CD4-positive, CD25-positive, alpha-beta regulatory T cell (primary cell): Measurements from ENCODE around the gene PLCB1. TPM values are rescaled to one million over a fixed set of nuclear protein-coding genes. Genes with fewer than 3 reads are reported as not detected.
"Not testable (repeated sequence)": the region's sequence is repeated elsewhere in the genome, so short reads cannot be mapped to it uniquely, and the experiment has no call there.

ENCODE experiments used
- ATAC-seq, 2 donors: fragments of 150-1000 bp; cut with Tn5 transposase; one replicate each; pipeline ENCODE4 v1.10.0; 2021; ENCODE audit warnings: low read depth in 2 of 2, moderate number of reproducible peaks in 2 of 2, moderate library complexity in 1 of 2
- DNase-seq, 3 donors: peaks; one replicate each; pipeline versions ENCODE4 v3.0.0 to v3.0.0-alpha.2; 2012 to 2022; ENCODE audit warnings: mixed read lengths in 1 of 3
- H3K27ac ChIP-seq: one replicate; pipeline ENCODE4 v1.7.0; 2013; ENCODE audit warnings: mild to moderate bottlenecking, low read length; ENCODE audit not compliant: insufficient read depth, poor library complexity, severe bottlenecking
- H3K27me3 ChIP-seq: one replicate; pipeline ENCODE4 v1.7.0; 2013; ENCODE audit warnings: low read length; ENCODE audit not compliant: control insufficient read depth, insufficient read depth
- H3K36me3 ChIP-seq: one replicate; pipeline ENCODE4 v1.7.0; 2013; ENCODE audit warnings: mild to moderate bottlenecking, low read length, moderate library complexity; ENCODE audit not compliant: control insufficient read depth, insufficient read depth
- H3K4me1 ChIP-seq: 2 replicates; pipeline ENCODE4 v1.7.0; 2013; ENCODE audit warnings: mild to moderate bottlenecking, low read length; ENCODE audit not compliant: insufficient read depth, control insufficient read depth, poor library complexity, severe bottlenecking
- H3K4me3 ChIP-seq: one replicate; pipeline ENCODE4 v1.7.0; 2013; ENCODE audit warnings: low read depth, mild to moderate bottlenecking, low read length, moderate library complexity
- H3K9me3 ChIP-seq, 2 experiments: 1 replicate in 1 of 2; 2 replicates in 1 of 2; pipeline ENCODE4 v1.7.0; 2013; ENCODE audit warnings: low read length in 2 of 2, mild to moderate bottlenecking in 1 of 2, moderate library complexity in 1 of 2; ENCODE audit not compliant: control insufficient read depth in 2 of 2
- H3K27ac Mint-ChIP-seq, 3 donors: one replicate each; pipeline ENCODE4 v1.8.0; 2020 to 2022; ENCODE audit warnings: mild to moderate bottlenecking in 3 of 3, mixed read lengths in 3 of 3, moderate library complexity in 2 of 3
- H3K27me3 Mint-ChIP-seq: one replicate; pipeline ENCODE4 v1.8.0; 2022; ENCODE audit warnings: mild to moderate bottlenecking, mixed read lengths
- H3K36me3 Mint-ChIP-seq: one replicate; pipeline ENCODE4 v1.8.0; 2020; ENCODE audit warnings: mixed read lengths
- H3K4me1 Mint-ChIP-seq, 4 donors: one replicate each; pipeline ENCODE4 v1.8.0; 2020 to 2022; ENCODE audit warnings: mixed read lengths in 4 of 4, mild to moderate bottlenecking in 1 of 4
- H3K4me3 Mint-ChIP-seq, 4 donors: one replicate each; pipeline ENCODE4 v1.8.0; 2020 to 2022; ENCODE audit warnings: mild to moderate bottlenecking in 4 of 4, mixed read lengths in 4 of 4, moderate library complexity in 3 of 4
- H3K9me3 Mint-ChIP-seq, 7 donors: one replicate each; pipeline ENCODE4 v1.8.0; 2020 to 2022; ENCODE audit warnings: mixed read lengths in 7 of 7, mild to moderate bottlenecking in 3 of 7, moderate library complexity in 2 of 7
- polyA plus RNA-seq, 4 donors: library from polyadenylated mRNA; unstranded; fragments of 300-500 nt; fragmentation: Illumina TruSeq; gene quantifications; one replicate each; pipeline ENCODE4 v1.2.3, GENCODE V29; 2021
- total RNA-seq: library from RNA; stranded (reverse); gene quantifications from one replicate; pipeline ENCODE4 v1.2.3, GENCODE V29; 2022

The PLCB1 gene
- total and polyA plus RNA-seq, 5 donors from 2014 or later = 0.17 to 1.8 (median 0.44) TPM; not detected in 2

DNA sequence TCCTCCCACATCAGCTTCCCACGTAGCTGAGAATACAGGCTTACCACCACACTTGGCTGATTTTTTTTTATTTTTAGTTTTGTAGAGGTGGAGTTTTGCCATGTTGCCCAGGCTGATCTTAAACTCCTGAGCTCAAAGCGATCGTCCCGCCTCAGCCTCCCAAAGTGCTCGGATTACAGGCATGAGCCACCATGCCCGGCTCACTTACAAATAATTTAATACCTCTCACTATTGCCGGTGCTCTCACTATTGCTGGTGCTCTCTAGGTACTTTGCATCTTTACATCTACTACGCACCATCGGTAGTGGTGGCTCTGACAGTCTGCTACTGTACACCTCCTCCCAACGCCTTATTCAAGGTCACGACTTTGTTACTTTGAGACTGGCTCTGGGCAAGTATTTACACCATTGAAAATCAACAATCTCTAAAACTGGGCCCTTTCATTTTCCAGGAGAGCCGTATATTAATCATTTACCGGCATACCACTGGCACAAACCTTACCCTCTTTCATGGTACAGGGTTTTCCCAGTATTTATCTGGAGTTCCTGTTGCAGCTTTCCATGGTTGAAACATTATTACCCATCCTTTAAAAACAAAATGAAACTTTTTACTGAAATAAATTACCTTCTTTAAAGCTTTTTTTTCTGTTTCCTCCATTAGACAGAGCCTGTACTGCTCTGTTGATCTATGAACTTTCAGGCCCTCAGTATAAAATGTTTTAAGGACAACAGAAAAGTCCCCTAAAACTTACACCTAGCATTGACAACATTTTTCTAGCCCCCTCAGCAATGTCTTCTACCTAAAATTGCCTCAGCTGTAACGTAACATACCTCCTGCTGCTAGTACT lies 677.3 kb downstream of the PLCB1 start:
- Histone ChIP-seq H3K27me3 (no peaks in the 10 kb centered on the region), H3K4me1 (no peaks in the 10 kb centered on the region), H3K4me3 (no peak overlapping the region), H3K36me3 (no peaks in the 10 kb centered on the region), H3K27ac (no peak overlapping the region), H3K9me3 (no peaks in the 10 kb centered on the region)
- no peaks in the 10 kb centered on the region for H3K27me3 Mint-ChIP-seq
- peaks cover 0 to 2% (median 0%) of the 10 kb centered on the region in 7 donors for H3K9me3 Mint-ChIP-seq
- no peaks in the 10 kb centered on the region for H3K4me1 Mint-ChIP-seq
- H3K27ac Mint-ChIP-seq = no peak overlapping the region
- ATAC-seq (no peak), DNase-seq (no peak)
- no peak overlapping the region for H3K4me3 Mint-ChIP-seq
- no peaks in the 10 kb centered on the region for H3K36me3 Mint-ChIP-seq

DNA sequence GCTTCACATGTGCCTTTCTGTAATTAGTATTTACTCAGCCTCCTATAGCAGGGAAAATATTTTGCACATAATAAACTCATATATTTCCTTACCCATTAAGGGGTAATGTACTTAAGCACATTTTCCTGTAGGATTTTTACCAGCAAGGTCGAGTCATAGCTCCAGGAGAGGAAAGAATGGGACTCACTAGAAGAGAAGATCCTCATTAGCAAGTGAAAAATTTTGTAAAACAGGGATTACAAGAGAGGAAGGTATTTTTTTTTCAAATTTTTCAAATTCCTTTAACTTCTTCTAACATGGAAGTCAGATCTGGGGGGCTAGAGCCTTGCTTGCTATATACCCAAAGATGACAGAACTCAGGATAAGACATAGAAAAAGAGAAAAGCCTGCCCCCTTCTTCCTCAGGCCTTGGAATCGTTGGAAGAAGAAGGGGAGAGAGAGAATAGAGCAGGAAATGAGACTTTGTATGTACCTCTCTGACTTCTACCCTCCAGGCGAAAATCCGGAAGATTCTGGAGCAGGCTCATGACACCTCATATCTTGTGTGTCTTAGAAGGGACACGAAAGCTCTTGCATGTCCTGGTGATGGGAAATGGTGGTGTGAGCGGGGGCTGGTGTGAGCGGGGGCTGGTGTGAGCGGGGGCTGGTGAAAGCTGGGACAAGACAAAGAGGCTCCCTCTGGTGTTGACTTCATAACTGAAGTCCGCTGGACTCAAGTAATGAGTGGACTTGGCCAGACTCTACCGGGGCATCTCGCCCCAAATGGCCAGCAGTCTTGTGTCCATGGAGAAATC lies 679.9 kb downstream of the PLCB1 start:
- Mint-ChIP-seq H3K27me3 (no peaks in the 10 kb centered on the region), H3K27ac (no peak overlapping the region), H3K36me3 (no peaks in the 10 kb centered on the region), H3K4me3 (no peak overlapping the region), H3K4me1 (no peaks in the 10 kb centered on the region), H3K9me3 (peaks cover 0 to 6% (median 0%) of the 10 kb centered on the region in 7 donors)
- Histone ChIP-seq H3K36me3 (no peaks in the 10 kb centered on the region), H3K9me3 (no peaks in the 10 kb centered on the region), H3K4me1 (no peaks in the 10 kb centered on the region), H3K4me3 (no peak overlapping the region), H3K27ac (no peak overlapping the region), H3K27me3 (no peaks in the 10 kb centered on the region)
- no peak for ATAC-seq
- no peak for DNase-seq

DNA sequence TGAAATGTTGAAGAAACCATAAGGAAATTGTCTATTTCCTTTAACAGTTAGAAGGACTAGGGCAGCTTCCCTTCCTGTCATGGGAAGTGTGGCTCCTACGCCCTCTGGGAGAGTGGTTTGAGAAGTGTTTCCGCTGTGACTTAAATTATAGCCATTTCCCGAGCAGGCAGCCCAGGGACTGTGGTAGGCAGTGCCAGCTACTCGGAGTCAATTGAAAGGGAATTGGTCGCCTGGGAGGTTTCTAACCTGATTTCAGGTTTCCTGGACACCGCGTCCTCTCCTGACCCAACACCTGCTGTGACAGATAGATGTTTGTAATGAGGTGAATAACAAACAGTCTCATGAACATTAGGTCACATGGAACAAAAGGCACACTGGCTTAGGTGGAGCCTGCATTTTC lies 680.8 kb downstream of the PLCB1 start:
- Mint-ChIP-seq H3K4me3 (no peak overlapping the region), H3K36me3 (no peaks in the 10 kb centered on the region)
- no peak for ATAC-seq

DNA sequence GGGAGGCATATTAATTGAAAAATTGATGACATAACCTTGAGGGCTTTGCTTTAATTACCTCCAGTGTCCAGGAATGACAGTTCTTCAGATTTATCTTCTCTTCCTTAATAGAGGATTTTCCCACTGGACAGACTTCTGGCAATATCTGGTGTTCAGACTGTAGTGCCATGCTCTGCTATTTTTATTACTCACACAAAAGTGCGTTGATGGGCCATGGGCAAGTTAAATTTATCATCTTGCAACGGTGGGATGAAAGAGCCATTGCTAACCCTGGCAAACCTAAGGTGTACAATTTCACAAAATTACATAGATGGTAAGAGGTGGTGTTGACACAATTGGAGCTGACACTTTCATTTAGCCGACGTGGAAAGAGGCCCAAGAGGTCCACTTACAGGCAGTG lies 683.1 kb downstream of the PLCB1 start:
- no peaks in the 10 kb centered on the region for H3K4me1 ChIP-seq
- no peak overlapping the region for H3K4me3 Mint-ChIP-seq
- H3K4me1 Mint-ChIP-seq = no peaks in the 10 kb centered on the region
- no peak overlapping the region for H3K27ac Mint-ChIP-seq
- H3K36me3 ChIP-seq = no peaks in the 10 kb centered on the region
- no peak overlapping the region for H3K27ac ChIP-seq
- no peaks in the 10 kb centered on the region for H3K27me3 ChIP-seq
- peaks cover 0 to 6% (median 0%) of the 10 kb centered on the region in 7 donors for H3K9me3 Mint-ChIP-seq
- no peaks in the 10 kb centered on the region for H3K36me3 Mint-ChIP-seq
- no peaks in the 10 kb centered on the region for H3K27me3 Mint-ChIP-seq
- ATAC-seq (no peak), DNase-seq (no peak)
- H3K9me3 ChIP-seq = no peaks in the 10 kb centered on the region
- H3K4me3 ChIP-seq = no peak overlapping the region

More for the DNA sequence above, 680.8 kb downstream of the PLCB1 start:
- no peaks in the 10 kb centered on the region for H3K27me3 ChIP-seq
- no peaks in the 10 kb centered on the region for H3K4me1 Mint-ChIP-seq
- DNase-seq = no peak
- H3K4me1 ChIP-seq = no peaks in the 10 kb centered on the region
- no peak overlapping the region for H3K4me3 ChIP-seq
- H3K36me3 ChIP-seq = no peaks in the 10 kb centered on the region
- H3K27ac Mint-ChIP-seq = no peak overlapping the region
- H3K9me3 Mint-ChIP-seq = peaks cover 0 to 6% (median 0%) of the 10 kb centered on the region in 7 donors
- no peak overlapping the region for H3K27ac ChIP-seq
- H3K27me3 Mint-ChIP-seq = no peaks in the 10 kb centered on the region
- H3K9me3 ChIP-seq = no peaks in the 10 kb centered on the region

DNA sequence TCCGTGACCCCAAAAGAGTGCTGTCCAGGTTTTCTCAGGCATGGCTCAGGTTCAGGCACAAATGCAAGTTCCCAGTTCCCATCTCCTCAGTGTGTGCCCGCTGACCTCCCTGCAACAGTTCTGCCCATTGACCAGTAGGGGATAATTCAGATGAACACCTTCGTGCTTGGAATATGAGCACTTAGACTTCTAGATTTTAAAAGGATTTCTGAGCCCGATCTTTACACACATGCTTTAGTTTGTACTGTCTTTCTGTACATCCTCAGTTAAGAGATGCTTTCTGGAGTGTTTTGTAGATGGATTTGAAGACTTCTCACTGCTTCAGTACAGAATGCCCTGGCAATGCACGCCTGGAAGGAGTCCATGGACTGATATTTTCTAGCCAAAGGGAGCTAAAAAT lies 697.2 kb downstream of the PLCB1 start:
- Mint-ChIP-seq H3K4me3 (no peak overlapping the region), H3K4me1 (no peaks in the 10 kb centered on the region), H3K27ac (no peak overlapping the region), H3K9me3 (peaks cover 0 to 3% (median 2%) of the 10 kb centered on the region in 7 donors), H3K27me3 (no peaks in the 10 kb centered on the region), H3K36me3 (no peaks in the 10 kb centered on the region)
- no peak for DNase-seq
- H3K4me3 ChIP-seq = no peak overlapping the region
- no peaks in the 10 kb centered on the region for H3K9me3 ChIP-seq
- H3K4me1 ChIP-seq = no peaks in the 10 kb centered on the region
- H3K27me3 ChIP-seq = no peaks in the 10 kb centered on the region
- H3K27ac ChIP-seq = no peak overlapping the region
- H3K36me3 ChIP-seq = no peaks in the 10 kb centered on the region
- no peak for ATAC-seq

DNA sequence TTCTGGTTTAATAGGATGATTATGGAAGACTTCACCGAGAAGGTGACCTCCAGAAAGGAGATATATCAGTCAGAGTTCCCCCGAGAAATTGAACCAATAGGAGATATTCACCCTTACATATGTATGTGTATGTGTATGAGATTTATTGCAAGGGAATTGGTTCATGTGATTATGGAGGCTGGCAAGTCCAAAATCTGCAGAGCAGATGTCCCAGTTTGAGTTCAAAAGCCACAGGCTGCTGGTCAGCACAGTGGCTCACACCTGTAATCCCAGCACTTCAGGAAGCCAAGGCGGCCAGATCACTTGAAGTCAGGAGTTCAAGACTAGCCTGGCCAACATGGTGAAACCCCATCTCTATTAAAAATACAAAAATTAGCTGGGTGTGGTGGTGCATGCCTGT lies 702.2 kb downstream of the PLCB1 start:
- not testable (repeated sequence) for H3K36me3 Mint-ChIP-seq, H3K9me3 Mint-ChIP-seq, H3K4me1 ChIP-seq, H3K36me3 ChIP-seq, H3K4me1 Mint-ChIP-seq, H3K27me3 ChIP-seq, ATAC-seq, H3K4me3 ChIP-seq, H3K9me3 ChIP-seq, H3K27ac ChIP-seq, H3K4me3 Mint-ChIP-seq, DNase-seq, H3K27ac Mint-ChIP-seq, H3K27me3 Mint-ChIP-seq

DNA sequence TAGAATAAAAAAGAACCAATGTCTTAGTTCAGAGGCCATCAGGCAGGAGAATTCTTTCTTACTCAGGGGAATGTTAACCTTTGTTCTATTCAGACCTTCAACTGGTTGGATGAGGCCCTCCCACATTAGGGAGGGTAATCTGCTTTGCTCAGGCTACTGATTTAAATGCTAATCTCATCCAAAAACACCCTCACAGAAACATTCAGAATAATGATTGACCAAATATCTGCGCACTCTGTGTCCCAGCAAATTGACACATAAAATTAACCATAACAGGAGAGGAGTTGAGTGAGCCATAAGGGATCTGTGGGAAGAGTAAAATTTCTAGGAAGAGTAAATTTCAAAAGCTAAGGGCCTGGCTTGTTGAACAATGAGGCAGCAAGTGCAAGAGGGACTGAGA lies 702.8 kb downstream of the PLCB1 start:
- Mint-ChIP-seq H3K9me3 (peaks cover 0 to 6% (median 1%) of the 10 kb centered on the region in 7 donors), H3K27ac (no peak overlapping the region), H3K4me1 (no peaks in the 10 kb centered on the region), H3K27me3 (no peaks in the 10 kb centered on the region), H3K36me3 (no peaks in the 10 kb centered on the region), H3K4me3 (no peak overlapping the region)
- Histone ChIP-seq H3K9me3 (no peaks in the 10 kb centered on the region), H3K27me3 (no peaks in the 10 kb centered on the region), H3K27ac (no peak overlapping the region), H3K36me3 (no peaks in the 10 kb centered on the region), H3K4me3 (no peak overlapping the region), H3K4me1 (no peaks in the 10 kb centered on the region)
- DNase-seq = no peak
- ATAC-seq = no peak
